A673 (cell line): ENCODE data around the gene SNX2. TPM values are rescaled to one million over a fixed set of nuclear protein-coding genes. Genes with fewer than 3 reads are reported as not detected.

Source experiments
- BruUV-seq: library from RNA; stranded (reverse); fragments of 400-500 nt; replicated peaks from 2 replicates; lab custom pipeline; 2021; lab: Mats Ljungman, UMichigan
- CTCF ChIA-PET: fragments of 300-600 bp; sonication (Branson Sonifier 250); formaldehyde crosslinking; loops from one replicate; lab custom pipeline; 2022; ENCODE audit warnings: antibody characterized with exemption; lab: Charles Lee
- POLR2A ChIA-PET: fragments of 300-600 bp; sonication (Branson Sonifier 250); formaldehyde crosslinking; loops from one replicate; lab custom pipeline; 2022; ENCODE audit warnings: antibody characterized with exemption; ENCODE audit not compliant: low non-redundant PET; lab: Charles Lee
- DNase-seq: peaks from one replicate; pipeline ENCODE4 v3.0.0-alpha.2; 2015; ENCODE audit warnings: low spot score
- H3K27ac ChIP-seq: fragments of 200-600 bp; sonication (generic); 2 replicates; pipeline ENCODE4 v1.5.1; 2016; ENCODE audit warnings: mixed run types, low read depth, mild to moderate bottlenecking, mixed read lengths, antibody characterized with exemption, low read length; ENCODE audit not compliant: poor library complexity, severe bottlenecking
- H3K27me3 ChIP-seq: fragments of 200-600 bp; sonication (generic); replicated peaks from 2 replicates; pipeline ENCODE4 v1.6.1; 2017; ENCODE audit warnings: mixed run types, low read depth, mild to moderate bottlenecking, mixed read lengths, antibody characterized with exemption, low read length; ENCODE audit not compliant: insufficient read depth, poor library complexity
- H3K36me3 ChIP-seq: fragments of 200-600 bp; sonication (generic); 2 replicates; pipeline ENCODE4 v1.6.1; 2016; ENCODE audit warnings: mixed run types, mild to moderate bottlenecking, mixed read lengths, antibody characterized with exemption, low read length; ENCODE audit not compliant: insufficient read depth, poor library complexity, severe bottlenecking
- H3K4me1 ChIP-seq: fragments of 200-600 bp; sonication (generic); 2 replicates; pipeline ENCODE4 v1.6.1; 2017; ENCODE audit warnings: mixed run types, mild to moderate bottlenecking, mixed read lengths, antibody characterized with exemption, low read length; ENCODE audit not compliant: insufficient read depth, poor library complexity, severe bottlenecking
- H3K4me3 ChIP-seq: fragments of 200-600 bp; sonication (generic); 2 replicates; pipeline ENCODE4 v1.5.1; 2016; ENCODE audit warnings: low read depth, mixed run types, mild to moderate bottlenecking, mixed read lengths, low read length; ENCODE audit not compliant: poor library complexity, severe bottlenecking
- H3K9me3 ChIP-seq: fragments of 200-600 bp; sonication (generic); 2 replicates; pipeline ENCODE4 v1.6.1; 2016; ENCODE audit warnings: mixed run types, low read depth, mild to moderate bottlenecking, mixed read lengths, antibody characterized with exemption, low read length; ENCODE audit not compliant: poor library complexity, severe bottlenecking
- CTCF ChIP-seq: fragments of 300-800, 200-600 bp; sonication (generic); conservative IDR thresholded peaks from 2 replicates; pipeline ENCODE4 v1.5.1; 2017; ENCODE audit warnings: low read depth, mild to moderate bottlenecking, antibody characterized with exemption, low read length, moderate library complexity, mixed read lengths
- EZH2 ChIP-seq: fragments of 200-600 bp; sonication (generic); IDR thresholded peaks from 2 replicates; pipeline ENCODE4 v1.6.1; 2017; ENCODE audit warnings: borderline replicate concordance, low read depth, mild to moderate bottlenecking, mixed read lengths, antibody characterized with exemption, low read length; ENCODE audit not compliant: poor library complexity, severe bottlenecking
- intact Hi-C: fragments of 100-400 bp; cut with micrococcal nuclease; formaldehyde crosslinking; loops from one replicate; pipeline ENCODE4 v1.10.0; 2022; ENCODE audit not compliant: unreplicated experiment
- total RNA-seq: library from RNA; stranded (reverse); gene quantifications from 2 replicates; pipeline ENCODE4 v1.2.3, GENCODE V29; 2021

SNX2 gene
- total RNA-seq, 1 experiment from 2014 or later, result 64.3 TPM

- Histone ChIP-seq H3K27me3 (no peaks in the 10 kb centered on the region), H3K4me3 (no peak overlapping the region), H3K36me3 (no peaks in the 10 kb centered on the region), H3K27ac (no peak overlapping the region), H3K9me3 (no peaks in the 10 kb centered on the region), H3K4me1 (no peaks in the 10 kb centered on the region)
- no peak for TF ChIP-seq CTCF
- TF ChIP-seq EZH2, result no peak
- BruUV-seq, result no TSS peak
- ChIA-PET POLR2A (no interaction called here), CTCF (no interaction called here)
- intact Hi-C loops, result no loop called here
- no peak for DNase-seq
These were observed 8.8 kb upstream of the SNX2 start for GRCh38 chr5:122766130-122766529.

- no peaks in the 10 kb centered on the region for H3K27me3 ChIP-seq
- CTCF ChIA-PET, result no interaction called here
- DNase-seq, result no peak
- no peak overlapping the region for H3K27ac ChIP-seq
- H3K4me3 ChIP-seq, result no peak overlapping the region
- no peaks in the 10 kb centered on the region for H3K36me3 ChIP-seq
- POLR2A ChIA-PET, result no interaction called here
- no peak for TF ChIP-seq EZH2
- TF ChIP-seq CTCF, result no peak
- BruUV-seq, result no TSS peak
- no peaks in the 10 kb centered on the region for H3K4me1 ChIP-seq
- H3K9me3 ChIP-seq, result no peaks in the 10 kb centered on the region
- intact Hi-C loops, result no loop called here
These were observed 4.4 kb upstream of the SNX2 start for GRCh38 chr5:122770477-122770876.

GRCh38 chr5:122772446-122772845, 2.4 kb upstream of the SNX2 start:
- ChIA-PET CTCF (no interaction called here), POLR2A (interaction anchor here (0.6 kb wide), 1 partner anchor 46 kb away, joined by 3 read pairs; no protein-coding TSS in a partner anchor)
- Histone ChIP-seq H3K4me3 (no peak overlapping the region), H3K36me3 (no peaks in the 10 kb centered on the region), H3K4me1 (no peaks in the 10 kb centered on the region), H3K27ac (no peak overlapping the region), H3K9me3 (no peaks in the 10 kb centered on the region), H3K27me3 (no peaks in the 10 kb centered on the region)
- intact Hi-C loops, result no loop called here
- no peak for TF ChIP-seq CTCF
- TF ChIP-seq EZH2, result no peak
- BruUV-seq, result no TSS peak
- DNase-seq, result no peak
